Adrenal gland (tissue), 5 donors: ENCODE data around the gene YKT6.

ENCODE experiments used
- CTCF ChIP-seq, 6 experiments: fragments of 450-650 bp in 4 of 6; fragments of 200-600 bp in 2 of 6; sonication (generic) in 1 of 6; IDR thresholded peaks; 1 replicate in 5 of 6; 2 replicates in 1 of 6; pipeline versions ENCODE4 v1.5.1 to v1.8.0; 2016 to 2021; ENCODE audit warnings: antibody characterized with exemption in 6 of 6, mild to moderate bottlenecking in 2 of 6, moderate library complexity in 1 of 6
- POLR2A ChIP-seq, 2 donors: fragments of 450-650 bp; IDR thresholded peaks; one replicate each; pipeline ENCODE4 v1.6.1; 2017; ENCODE audit warnings: antibody characterized with exemption in 2 of 2, mild to moderate bottlenecking in 2 of 2, moderate library complexity in 1 of 2
- donor health status: DM: no; HTN: no; CAD: no.

- no peak for TF ChIP-seq CTCF (IDR thresholded peaks at IDR 0.05)
- no peak for TF ChIP-seq POLR2A (IDR thresholded peaks at IDR 0.05)
These were observed 17.8 kb downstream of the YKT6 start for GRCh38 chr7:44218418-44219201.
